HL-60 (cell line): ENCODE data around the gene CAMK1D.

Experiments used
- DNase-seq, 2 experiments: peaks; one replicate each; pipeline ENCODE4 v3.0.0-alpha.2; 2010 to 2020; ENCODE audit warnings: low read depth in 1 of 2, low spot score in 1 of 2
- H3K27ac ChIP-seq: fragments of 250-450 bp; sonication (Bioruptor Pico); replicated peaks from 2 replicates; pipeline ENCODE4 v1.5.1; 2020; ENCODE audit warnings: mild to moderate bottlenecking, moderate library complexity
- H3K27me3 ChIP-seq: fragments of 250-450 bp; sonication (Bioruptor Pico); 2 replicates; pipeline ENCODE4 v1.5.1; 2021; ENCODE audit warnings: mild to moderate bottlenecking, moderate library complexity; ENCODE audit not compliant: insufficient read depth, poor library complexity, severe bottlenecking
- H3K4me3 ChIP-seq: replicated peaks from 2 replicates; pipeline ENCODE4 v1.5.1; 2011; ENCODE audit warnings: mild to moderate bottlenecking, control low read depth, low read length; ENCODE audit not compliant: insufficient read depth
- CTCF ChIP-seq: IDR thresholded peaks from one replicate; pipeline ENCODE4 v1.5.1; 2011; ENCODE audit warnings: low read length, control low read depth, inconsistent platforms; ENCODE audit not compliant: insufficient read depth
- GABPA ChIP-seq: IDR thresholded peaks from 2 replicates; pipeline ENCODE4 v1.6.1; 2012; ENCODE audit warnings: low read depth
- POLR2AphosphoS5 ChIP-seq: IDR thresholded peaks from 2 replicates; pipeline ENCODE4 v1.6.1; 2012; ENCODE audit warnings: low read depth
- REST ChIP-seq: IDR thresholded peaks from 2 replicates; pipeline ENCODE4 v1.6.1; 2012; ENCODE audit warnings: low read depth; ENCODE audit not compliant: insufficient replicate concordance
- SPI1 ChIP-seq: IDR thresholded peaks from 2 replicates; pipeline ENCODE4 v1.6.1; 2012; ENCODE audit warnings: low read depth, mild to moderate bottlenecking, borderline replicate concordance

Gene CAMK1D

GRCh38 chr10:12842310-12842709 lies 493.0 kb downstream of the CAMK1D start:
- no peak overlapping the region for H3K27ac ChIP-seq
- no peaks in the 10 kb centered on the region for H3K27me3 ChIP-seq
- no peak overlapping the region for H3K4me3 ChIP-seq
- no peak for TF ChIP-seq SPI1
- TF ChIP-seq CTCF: no peak
- no peak for TF ChIP-seq REST
- TF ChIP-seq POLR2AphosphoS5: no peak
- TF ChIP-seq GABPA: no peak
- DNase-seq: no peak

GRCh38 chr10:12843296-12843945 lies 494.1 kb downstream of the CAMK1D start:
- Histone ChIP-seq H3K27me3 (no peaks in the 10 kb centered on the region), H3K27ac (no peak overlapping the region), H3K4me3 (no peak overlapping the region)
- TF ChIP-seq REST: no peak
- TF ChIP-seq CTCF: no peak
- TF ChIP-seq POLR2AphosphoS5: no peak
- TF ChIP-seq GABPA: no peak
- no peak for TF ChIP-seq SPI1
- no peak for DNase-seq

- Histone ChIP-seq H3K27ac (no peak overlapping the region), H3K27me3 (no peaks in the 10 kb centered on the region), H3K4me3 (no peak overlapping the region)
- DNase-seq: no peak
- TF ChIP-seq CTCF: no peak
- TF ChIP-seq SPI1: no peak
- no peak for TF ChIP-seq REST
- no peak for TF ChIP-seq GABPA
- no peak for TF ChIP-seq POLR2AphosphoS5
These were observed 495.6 kb downstream of the CAMK1D start for GRCh38 chr10:12844811-12845483.
